HG02981 (cell line): ENCODE results near the gene SPRR2E.
"Not testable (repeated sequence)": the region's sequence is repeated elsewhere in the genome, so short reads cannot be mapped to it uniquely, and the experiment has no call there.

ENCODE experiments used
- ATAC-seq: cut with Tn5 transposase; IDR thresholded peaks from one replicate; pipeline ENCODE4 v1.9.1; 2021; ENCODE audit warnings: mild to moderate bottlenecking, moderate library complexity; ENCODE audit not compliant: unreplicated experiment

SPRR2E gene

GRCh38 chr1:153070243-153070642, 24.1 kb downstream of the SPRR2E start:
- ATAC-seq = no peak

- ATAC-seq = no peak
Observed at GRCh38 chr1:153058826-153059784, 35.2 kb downstream of the SPRR2E start.

- no peak for ATAC-seq
Observed at GRCh38 chr1:153058154-153058553, 36.2 kb downstream of the SPRR2E start.

- no peak for ATAC-seq
Observed at GRCh38 chr1:153057375-153057774, 37.0 kb downstream of the SPRR2E start, which contains the start of gene SPRR2A. SPRR2A (minus strand) TSS chr1:153057512; CDS start chr1:153056735, 777 bp downstream.

GRCh38 chr1:153056111-153056510, 38.2 kb downstream of the SPRR2E start:
- ATAC-seq = not testable (repeated sequence)

- no peak for ATAC-seq
Observed at GRCh38 chr1:153049211-153049610, 45.1 kb downstream of the SPRR2E start.
